Retinal pigment epithelial cell (primary cell): ENCODE data around the gene ZDHHC4.
A peak's percentile ranks its signal among the peaks of the same experiment; 100 is the strongest.

Experiments
- DNase-seq: peaks from one replicate; pipeline ENCODE4 v3.0.0-alpha.2; 2010; ENCODE audit warnings: low read depth
- H3K4me3 ChIP-seq: 2 replicates; pipeline ENCODE4 v1.5.1; 2011; ENCODE audit warnings: mild to moderate bottlenecking, low read length, control low read depth, moderate library complexity
- TF ChIP-seq, protein P1 (sequence below): conservative IDR thresholded peaks from 2 replicates; pipeline ENCODE4 v1.5.1; 2011; ENCODE audit warnings: low read depth, low read length, control low read depth, inconsistent platforms

ZDHHC4 gene

DNA sequence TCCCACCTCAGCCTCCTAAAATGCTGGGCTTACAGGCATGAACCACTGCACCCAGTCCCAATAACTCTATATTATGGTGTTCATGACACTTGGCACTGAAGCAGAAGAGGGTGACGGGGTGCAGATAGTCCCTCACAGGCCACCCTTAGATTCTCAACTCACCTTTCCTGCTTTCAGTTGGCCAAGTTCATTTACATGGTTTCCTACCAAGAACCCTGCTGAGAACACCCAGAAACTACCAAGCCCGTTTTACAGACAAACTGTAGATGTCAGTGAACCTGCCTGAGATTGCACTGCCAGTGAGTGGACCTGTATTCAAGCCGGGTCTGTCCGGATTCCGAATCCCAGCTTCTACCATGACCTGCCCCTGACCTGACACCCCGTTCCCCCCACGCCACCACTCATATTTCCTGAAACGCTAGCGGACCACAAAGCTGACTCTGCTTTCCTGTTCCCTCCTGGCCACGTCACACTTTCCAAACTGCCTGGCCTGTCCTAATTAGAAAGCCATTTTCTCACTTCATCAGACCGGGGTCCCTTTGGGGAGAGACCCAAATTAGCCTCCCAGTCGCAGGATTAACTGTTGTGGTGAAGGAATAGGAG lies 43.3 kb upstream of the ZDHHC4 start:
- no peak overlapping the region for H3K4me3 ChIP-seq
- TF ChIP-seq, protein P1, sequence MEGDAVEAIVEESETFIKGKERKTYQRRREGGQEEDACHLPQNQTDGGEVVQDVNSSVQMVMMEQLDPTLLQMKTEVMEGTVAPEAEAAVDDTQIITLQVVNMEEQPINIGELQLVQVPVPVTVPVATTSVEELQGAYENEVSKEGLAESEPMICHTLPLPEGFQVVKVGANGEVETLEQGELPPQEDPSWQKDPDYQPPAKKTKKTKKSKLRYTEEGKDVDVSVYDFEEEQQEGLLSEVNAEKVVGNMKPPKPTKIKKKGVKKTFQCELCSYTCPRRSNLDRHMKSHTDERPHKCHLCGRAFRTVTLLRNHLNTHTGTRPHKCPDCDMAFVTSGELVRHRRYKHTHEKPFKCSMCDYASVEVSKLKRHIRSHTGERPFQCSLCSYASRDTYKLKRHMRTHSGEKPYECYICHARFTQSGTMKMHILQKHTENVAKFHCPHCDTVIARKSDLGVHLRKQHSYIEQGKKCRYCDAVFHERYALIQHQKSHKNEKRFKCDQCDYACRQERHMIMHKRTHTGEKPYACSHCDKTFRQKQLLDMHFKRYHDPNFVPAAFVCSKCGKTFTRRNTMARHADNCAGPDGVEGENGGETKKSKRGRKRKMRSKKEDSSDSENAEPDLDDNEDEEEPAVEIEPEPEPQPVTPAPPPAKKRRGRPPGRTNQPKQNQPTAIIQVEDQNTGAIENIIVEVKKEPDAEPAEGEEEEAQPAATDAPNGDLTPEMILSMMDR = no peak
- DNase-seq = no peak

GRCh38 chr7:6536262-6537260 lies 40.7 kb upstream of the ZDHHC4 start:
- no peak for DNase-seq
- peak overlapping the region; percentile 24 for H3K4me3 ChIP-seq
- TF ChIP-seq, protein P1 = no peak

GRCh38 chr7:6542368-6542767 lies 34.9 kb upstream of the ZDHHC4 start:
- no peak overlapping the region for H3K4me3 ChIP-seq
- no peak for DNase-seq
- TF ChIP-seq, protein P1 = no peak

- TF ChIP-seq, protein P1 = no peak
- H3K4me3 ChIP-seq = no peak overlapping the region
- DNase-seq = no peak
Measured at GRCh38 chr7:6545398-6546126, 31.7 kb upstream of the ZDHHC4 start.

DNA sequence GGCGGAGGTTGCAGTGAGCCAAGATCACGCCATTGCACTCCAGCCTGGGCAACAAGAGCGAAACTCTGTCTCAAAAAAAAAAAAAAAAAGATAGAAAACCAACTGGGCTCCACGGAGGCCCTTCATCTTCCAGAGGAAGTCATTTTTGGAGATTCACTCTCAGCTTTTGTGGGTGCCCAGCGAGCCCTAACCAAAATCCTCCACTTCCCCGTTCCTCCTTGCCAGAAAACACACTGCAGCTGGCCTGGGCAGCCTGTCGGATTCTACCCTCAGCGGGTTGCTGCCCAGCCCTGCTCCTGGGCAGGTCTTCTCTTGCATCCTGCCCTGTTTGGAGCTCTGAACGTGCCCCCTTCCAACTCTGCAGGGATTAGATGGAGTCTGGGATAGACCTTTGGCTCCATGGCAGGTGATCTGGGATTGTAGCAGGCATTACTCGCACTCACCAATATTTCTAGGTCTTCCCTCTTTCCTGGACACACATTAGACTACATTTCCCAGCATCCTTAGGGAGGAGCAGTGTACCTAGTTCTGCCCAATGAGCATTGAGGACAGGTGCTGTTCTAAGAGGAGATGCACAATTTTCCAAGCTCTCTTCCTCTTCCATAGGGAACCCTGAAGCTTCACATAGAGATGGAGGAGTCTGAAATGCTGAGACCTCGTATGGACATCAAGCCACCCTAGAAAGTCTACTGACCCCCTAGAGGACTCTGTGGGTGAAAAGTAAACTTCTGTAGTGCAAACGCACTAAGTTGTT lies 30.6 kb upstream of the ZDHHC4 start:
- H3K4me3 ChIP-seq = no peak overlapping the region
- TF ChIP-seq, protein P1 = no peak
- no peak for DNase-seq

DNA sequence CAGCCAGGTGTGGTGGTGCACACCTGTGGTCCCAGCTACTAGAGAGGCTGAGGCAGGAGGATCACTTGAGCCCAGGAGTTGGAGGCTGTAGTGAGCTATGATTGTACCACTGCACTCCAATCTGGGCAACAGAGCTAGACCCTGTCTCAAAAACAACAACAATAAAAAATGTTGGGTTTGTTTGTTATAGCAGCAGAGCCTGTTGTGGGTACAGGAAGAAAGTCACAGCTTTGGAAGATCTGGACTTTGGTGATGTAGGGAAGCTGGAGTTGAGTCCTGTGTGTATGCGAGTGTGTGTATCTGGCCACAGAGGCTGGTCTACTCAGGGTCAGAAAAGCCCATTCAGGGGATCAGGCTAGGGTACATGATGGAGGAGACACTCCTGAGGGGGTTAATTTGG lies 29.9 kb upstream of the ZDHHC4 start:
- H3K4me3 ChIP-seq = no peak overlapping the region
- DNase-seq = no peak
- TF ChIP-seq, protein P1 = no peak
